GM21717 (cell line): ENCODE results near the gene PPP6R1.
A peak's percentile ranks its signal among the peaks of the same experiment; 100 is the strongest.

Experiments used
- ATAC-seq: cut with Tn5 transposase; IDR thresholded peaks from one replicate; pipeline ENCODE4 v1.9.1; 2021; ENCODE audit warnings: mild to moderate bottlenecking, moderate library complexity; ENCODE audit not compliant: unreplicated experiment

Gene PPP6R1, protein sequence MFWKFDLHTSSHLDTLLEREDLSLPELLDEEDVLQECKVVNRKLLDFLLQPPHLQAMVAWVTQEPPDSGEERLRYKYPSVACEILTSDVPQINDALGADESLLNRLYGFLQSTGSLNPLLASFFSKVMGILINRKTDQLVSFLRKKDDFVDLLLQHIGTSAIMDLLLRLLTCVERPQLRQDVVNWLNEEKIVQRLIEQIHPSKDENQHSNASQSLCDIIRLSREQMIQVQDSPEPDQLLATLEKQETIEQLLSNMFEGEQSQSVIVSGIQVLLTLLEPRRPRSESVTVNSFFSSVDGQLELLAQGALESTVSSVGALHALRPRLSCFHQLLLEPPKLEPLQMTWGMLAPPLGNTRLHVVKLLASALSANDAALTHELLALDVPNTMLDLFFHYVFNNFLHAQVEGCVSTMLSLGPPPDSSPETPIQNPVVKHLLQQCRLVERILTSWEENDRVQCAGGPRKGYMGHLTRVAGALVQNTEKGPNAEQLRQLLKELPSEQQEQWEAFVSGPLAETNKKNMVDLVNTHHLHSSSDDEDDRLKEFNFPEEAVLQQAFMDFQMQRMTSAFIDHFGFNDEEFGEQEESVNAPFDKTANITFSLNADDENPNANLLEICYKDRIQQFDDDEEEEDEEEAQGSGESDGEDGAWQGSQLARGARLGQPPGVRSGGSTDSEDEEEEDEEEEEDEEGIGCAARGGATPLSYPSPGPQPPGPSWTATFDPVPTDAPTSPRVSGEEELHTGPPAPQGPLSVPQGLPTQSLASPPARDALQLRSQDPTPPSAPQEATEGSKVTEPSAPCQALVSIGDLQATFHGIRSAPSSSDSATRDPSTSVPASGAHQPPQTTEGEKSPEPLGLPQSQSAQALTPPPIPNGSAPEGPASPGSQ

GRCh38 chr19:55258828-55259539, at the start of gene PPP6R1:
Gene PPP6R1, minus strand, starts transcription at chr19:55259017. Its CDS starts 11,914 bp downstream, at chr19:55247103.
- ATAC-seq: peak; percentile 45

DNA sequence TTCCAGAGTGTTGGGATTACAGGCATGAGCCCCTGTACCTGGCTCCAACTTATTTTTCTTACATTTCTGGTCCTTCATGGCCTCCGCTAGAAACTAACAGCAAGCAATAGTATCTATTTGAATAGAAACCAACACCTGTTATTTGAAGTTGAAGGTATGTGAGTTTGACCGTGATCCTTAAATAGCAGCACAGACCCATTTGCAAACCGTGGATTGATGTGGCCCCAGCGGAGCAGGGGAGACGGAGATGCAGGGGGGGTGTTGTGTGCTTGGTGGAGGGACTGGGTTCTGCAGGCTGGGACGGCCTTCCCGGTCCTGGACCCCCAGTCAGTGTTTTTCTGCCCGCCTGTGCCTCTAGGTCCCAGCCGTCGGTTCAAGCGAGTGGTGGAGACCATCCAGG, 49.5 kb upstream of the PPP6R1 start:
- no peak for ATAC-seq

DNA sequence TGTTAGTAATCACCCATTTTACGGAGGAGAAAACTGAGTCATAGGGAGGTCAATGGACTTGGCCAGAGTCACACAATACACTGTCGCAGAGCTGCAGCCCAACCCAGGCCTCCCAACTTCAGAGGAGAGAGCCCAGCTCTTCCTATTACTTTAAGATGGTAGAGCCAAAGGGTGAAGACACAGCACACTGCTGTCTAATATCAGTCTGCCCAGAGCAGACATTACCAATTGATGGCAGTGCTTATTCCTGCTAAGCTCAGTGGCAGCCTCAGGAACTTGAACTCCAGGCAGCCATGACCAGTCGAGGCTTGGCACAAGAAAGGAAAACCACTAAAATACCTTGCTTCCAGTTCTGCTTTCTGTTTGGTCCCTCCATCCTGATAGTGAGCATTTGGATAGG, 47.9 kb upstream of the PPP6R1 start:
- no peak for ATAC-seq

DNA sequence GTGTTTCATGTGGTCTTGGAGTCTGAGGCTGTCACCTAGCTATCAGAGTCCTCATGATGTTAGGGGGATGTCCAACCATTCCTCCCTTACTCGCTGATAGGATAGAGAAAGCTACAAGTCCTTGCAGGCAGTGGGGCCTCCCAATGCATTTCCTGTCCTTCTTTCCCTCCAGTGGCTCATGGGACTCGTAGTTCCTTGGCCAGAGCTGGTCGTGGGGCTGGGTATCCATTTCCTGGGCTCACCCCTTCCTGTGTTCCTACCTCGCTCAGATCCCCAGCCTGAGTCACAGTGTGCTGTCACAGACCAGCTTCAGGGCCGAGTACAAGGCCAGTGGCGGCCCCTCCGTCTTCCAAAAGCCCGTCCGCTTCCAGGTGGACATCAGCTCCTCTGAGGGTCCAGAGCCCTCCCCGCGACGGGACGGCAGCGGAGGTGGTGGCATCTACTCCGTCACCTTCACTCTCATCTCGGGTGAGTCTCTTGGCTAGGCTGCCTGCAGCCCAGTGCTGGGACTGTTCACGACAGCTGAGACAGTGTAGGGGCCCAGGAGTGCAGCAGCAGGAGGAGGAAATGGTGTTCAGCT, 47.3 kb upstream of the PPP6R1 start:
- no peak for ATAC-seq

DNA sequence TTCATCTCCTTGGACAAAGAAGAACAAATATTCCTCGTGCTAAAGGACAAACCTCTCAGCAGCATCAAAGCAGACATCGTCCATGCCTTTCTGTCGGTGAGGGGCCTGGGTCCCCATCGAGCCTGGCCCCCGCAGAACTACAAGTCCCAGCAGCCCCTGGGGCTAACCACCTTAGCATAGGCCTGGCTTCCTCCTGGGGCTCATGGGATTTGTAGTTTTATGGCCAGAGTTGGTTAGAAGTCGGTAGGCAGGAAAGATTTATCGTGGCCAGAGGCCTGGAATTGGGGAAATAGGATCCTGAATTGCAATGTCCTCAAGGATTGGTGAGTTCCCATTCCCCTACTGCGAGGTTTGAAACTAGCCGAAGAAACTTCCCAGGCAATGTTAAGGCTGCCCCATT, 46.7 kb upstream of the PPP6R1 start:
- no peak for ATAC-seq

DNA sequence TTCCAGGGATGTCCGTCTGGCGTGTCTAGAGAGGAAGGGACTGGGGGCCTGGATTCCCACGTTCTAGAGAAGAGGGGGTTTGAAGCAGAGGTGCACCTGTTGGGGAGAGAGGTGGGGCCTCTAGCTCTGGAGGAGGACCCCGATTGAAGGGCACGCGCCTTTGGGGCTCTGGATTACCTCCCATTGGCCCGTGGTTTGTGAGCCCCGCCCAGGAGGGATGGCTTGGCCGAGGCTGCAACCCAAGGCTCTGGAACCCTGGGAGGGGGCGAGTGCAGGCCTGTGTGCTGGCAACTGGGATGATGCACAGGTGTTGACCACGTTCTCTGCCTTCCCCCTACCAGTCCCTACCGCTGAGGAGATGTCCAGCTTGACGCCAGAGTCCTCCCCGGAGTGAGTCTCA, 46.2 kb upstream of the PPP6R1 start:
- no peak for ATAC-seq

- ATAC-seq: no peak
Observed at GRCh38 chr19:55304279-55304978, 45.6 kb upstream of the PPP6R1 start.

DNA sequence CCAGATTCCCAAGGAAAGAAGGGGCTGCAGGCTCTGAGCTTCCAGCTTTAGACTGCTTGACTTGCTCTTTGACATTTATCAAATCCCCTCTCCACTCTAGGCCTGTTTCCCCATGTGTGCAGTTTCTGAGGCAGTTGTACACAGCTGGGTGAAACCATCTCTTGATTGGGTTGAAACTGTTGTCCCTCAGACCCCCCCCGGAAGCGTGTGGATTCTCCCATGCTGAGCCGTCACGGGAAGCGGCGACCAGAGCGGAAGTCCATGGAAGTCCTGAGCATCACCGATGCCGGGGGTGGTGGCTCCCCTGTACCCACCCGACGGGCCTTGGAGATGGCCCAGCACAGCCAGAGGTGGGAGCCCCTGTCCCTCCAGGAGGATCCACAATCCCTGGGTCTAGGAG, 44.7 kb upstream of the PPP6R1 start:
- no peak for ATAC-seq

- ATAC-seq: no peak
Observed at GRCh38 chr19:55302318-55302703, 43.5 kb upstream of the PPP6R1 start.

- ATAC-seq: peak; percentile 52
Observed at GRCh38 chr19:55301459-55302317, 42.9 kb upstream of the PPP6R1 start.

DNA sequence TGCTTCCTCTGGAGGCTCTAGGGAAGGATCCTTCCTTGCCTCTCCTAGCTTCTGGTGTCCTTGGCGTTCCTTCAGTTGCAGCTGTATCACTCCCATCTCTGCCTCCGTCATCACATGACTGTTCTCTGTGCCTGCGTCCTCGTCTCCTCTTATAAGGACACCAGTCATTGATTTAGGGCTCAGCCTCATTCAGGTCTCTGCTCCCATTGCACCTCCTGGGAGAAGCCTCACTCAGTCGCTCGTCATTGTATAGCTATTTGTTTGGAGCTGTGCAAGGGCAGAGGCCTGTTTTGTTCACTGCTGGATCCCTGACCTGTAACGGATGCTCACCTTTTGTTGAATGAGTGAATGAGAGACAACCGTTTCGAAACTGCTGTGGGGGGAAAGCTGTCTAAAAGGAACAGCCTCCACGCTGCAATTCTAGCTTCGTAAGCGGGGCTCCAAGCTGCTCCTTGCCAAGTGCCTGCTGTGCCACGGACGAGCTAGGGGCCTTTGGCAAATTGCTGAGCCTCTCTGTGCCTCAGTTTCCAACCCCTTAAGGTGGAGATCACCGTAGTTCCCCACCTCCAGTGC, 42.2 kb upstream of the PPP6R1 start:
- no peak for ATAC-seq

- no peak for ATAC-seq
Observed at GRCh38 chr19:55299991-55300390, 41.2 kb upstream of the PPP6R1 start.

GRCh38 chr19:55297267-55297666, 38.5 kb upstream of the PPP6R1 start:
- ATAC-seq: no peak

DNA sequence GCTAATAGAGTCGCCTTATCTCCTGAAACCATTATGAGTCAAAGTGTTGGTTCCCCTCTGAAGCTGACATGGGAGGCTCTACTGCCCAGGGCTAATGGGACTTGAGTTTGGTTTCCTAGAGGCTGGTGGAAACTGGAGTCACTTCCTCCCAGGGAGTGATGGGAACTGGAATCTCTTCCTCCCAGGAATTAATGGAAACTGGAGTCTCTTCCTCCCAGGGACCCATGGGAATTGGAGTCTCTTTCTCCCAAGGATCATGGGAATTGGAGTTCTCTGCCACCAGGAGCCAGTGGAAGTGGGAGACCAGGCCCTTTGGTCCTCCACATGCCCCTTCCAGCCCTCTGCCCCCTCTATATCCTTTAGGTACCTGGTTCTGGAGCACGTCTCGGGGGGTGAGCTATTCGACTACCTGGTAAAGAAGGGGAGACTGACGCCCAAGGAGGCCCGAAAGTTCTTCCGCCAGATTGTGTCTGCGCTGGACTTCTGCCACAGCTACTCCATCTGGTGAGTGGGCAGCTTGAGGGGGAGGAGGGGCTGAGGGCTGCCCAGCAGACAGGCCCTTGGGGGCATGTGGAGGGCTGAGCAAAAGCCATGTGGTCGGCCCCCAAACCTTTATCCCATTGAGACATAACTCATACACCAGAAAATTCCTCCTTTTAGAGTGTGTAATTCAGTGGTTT, 30.4 kb upstream of the PPP6R1 start:
- no peak for ATAC-seq

DNA sequence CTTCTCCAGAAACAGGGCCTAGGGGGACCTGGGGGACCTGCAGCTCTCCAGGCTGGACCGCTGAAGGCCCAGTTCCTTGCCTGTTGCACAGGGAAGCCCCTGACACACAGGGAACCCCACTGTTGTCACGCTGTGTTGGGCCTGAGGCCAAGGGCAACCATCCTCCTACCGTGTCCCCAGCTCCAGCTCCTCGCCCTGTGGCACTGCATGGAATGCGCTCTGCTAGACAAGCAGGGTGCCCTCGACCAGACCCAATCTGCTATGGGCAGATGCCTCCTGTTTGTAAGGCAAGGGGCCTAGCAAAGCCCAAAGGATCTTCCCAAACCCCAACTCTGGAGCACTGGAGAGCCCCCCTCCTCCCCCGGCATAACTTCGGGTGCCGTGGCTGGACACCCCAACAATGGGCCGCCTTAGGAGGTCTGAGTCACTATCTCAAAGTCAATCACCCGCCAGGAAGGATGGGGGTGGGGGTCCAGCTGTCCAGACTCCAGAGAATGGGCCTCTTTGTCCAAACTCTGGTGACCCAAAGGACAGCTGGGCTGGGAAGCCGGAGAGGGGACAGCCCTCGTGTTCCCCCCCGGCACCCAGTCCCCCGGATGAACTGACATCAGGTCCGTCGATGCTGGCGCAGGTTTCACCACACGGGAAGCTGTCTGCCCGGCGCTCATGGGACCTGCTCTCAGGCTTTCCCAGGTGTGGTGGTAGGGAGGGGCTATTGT, 28.7 kb upstream of the PPP6R1 start:
- no peak for ATAC-seq

DNA sequence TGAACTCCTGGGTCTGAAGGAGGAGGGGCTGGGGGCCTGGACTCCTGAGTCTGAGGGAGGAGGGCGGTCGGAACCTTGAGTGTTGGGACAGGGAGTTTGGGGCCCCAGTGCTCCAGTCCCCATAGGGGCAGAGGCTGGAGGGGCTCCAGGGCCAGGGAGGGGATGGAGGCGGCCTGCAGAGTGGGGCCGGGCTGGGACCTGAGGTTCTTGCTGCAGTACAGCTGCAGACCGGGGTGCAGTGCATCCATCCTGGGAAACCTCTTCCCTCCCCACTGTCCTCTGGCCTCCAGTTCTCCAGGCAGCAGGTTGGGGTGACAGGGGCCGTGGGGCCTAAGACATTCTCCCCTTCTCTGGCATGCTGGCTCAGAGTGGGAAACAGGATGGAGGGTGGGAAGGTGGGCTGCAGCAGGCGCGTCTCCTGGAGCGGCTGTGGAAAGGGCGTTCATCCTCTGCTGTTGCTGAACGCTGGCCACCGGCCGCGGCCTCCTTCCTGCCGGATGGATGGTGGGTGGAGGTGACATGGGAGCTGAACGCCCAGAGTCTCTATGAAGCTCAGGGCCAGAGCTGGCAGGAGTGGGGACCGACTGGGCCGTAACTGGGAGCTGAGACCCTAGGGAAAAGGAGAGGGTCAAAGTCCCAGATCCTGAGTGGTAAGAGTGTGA, 26.5 kb upstream of the PPP6R1 start:
- no peak for ATAC-seq

GRCh38 chr19:55284405-55285058, 25.7 kb upstream of the PPP6R1 start:
- no peak for ATAC-seq
